HepG2 (cell line): Measurements from ENCODE around the gene SLC13A3. TPM values are rescaled to one million over a fixed set of nuclear protein-coding genes. Genes with fewer than 3 reads are reported as not detected.
A peak's percentile ranks its signal among the peaks of the same experiment; 100 is the strongest.

Source experiments
- ATRX ChIP-seq: sonication (generic); formaldehyde crosslinking; IDR thresholded peaks from 2 replicates; pipeline ENCODE4 v1.4.0; 2020; ENCODE audit warnings: missing genetic modification reagents, borderline replicate concordance
- FOXC1 ChIP-seq: sonication (generic); formaldehyde crosslinking; IDR thresholded peaks from 2 replicates; pipeline ENCODE4 v1.8.0; 2022; ENCODE audit warnings: mild to moderate bottlenecking, missing genetic modification reagents, borderline replicate concordance
- FOXK2 ChIP-seq: fragments of 450-650 bp; IDR thresholded peaks from 2 replicates; pipeline ENCODE4 v1.6.1; 2016
- GTF2F1 ChIP-seq: fragments of 150-350 bp; IDR thresholded peaks from 2 replicates; pipeline ENCODE4 v1.6.1; 2014; ENCODE audit warnings: low read length
- HNRNPH1 ChIP-seq: fragments of 200-400 bp; formaldehyde crosslinking; optimal IDR thresholded peaks from 2 replicates; pipeline ENCODE3; 2017; ENCODE audit warnings: mild to moderate bottlenecking, low read depth, low read length
- IRF9 ChIP-seq: sonication (generic); formaldehyde crosslinking; IDR thresholded peaks from 2 replicates; pipeline ENCODE4 v1.8.0; 2022; ENCODE audit warnings: missing genetic modification reagents, mild to moderate bottlenecking, borderline replicate concordance
- MIER3 ChIP-seq: IDR thresholded peaks from 2 replicates; pipeline ENCODE4 v1.6.1; 2016; ENCODE audit warnings: missing compliant biosample characterization, borderline replicate concordance
- NCOR1 ChIP-seq: fragments of 200-600 bp; sonication (generic); IDR thresholded peaks from 2 replicates; pipeline ENCODE4 v1.7.0; 2017; ENCODE audit warnings: antibody characterized with exemption, low read length, borderline replicate concordance
- PPARG ChIP-seq: conservative IDR thresholded peaks from 2 replicates; pipeline ENCODE4 v1.6.1; 2016; ENCODE audit warnings: missing biosample characterization, missing genetic modification reagents
- REST ChIP-seq, 2 experiments: IDR thresholded peaks; 2 replicates each; pipeline ENCODE4 v1.6.1; 2011 to 2012; ENCODE audit warnings: low read length in 2 of 2, borderline replicate concordance in 1 of 2, low read depth in 1 of 2, mild to moderate bottlenecking in 1 of 2, moderate library complexity in 1 of 2
- SETDB1 ChIP-seq: sonication (generic); formaldehyde crosslinking; IDR thresholded peaks from 2 replicates; pipeline ENCODE4 v1.5.1; 2020; ENCODE audit warnings: missing genetic modification reagents, mild to moderate bottlenecking, borderline replicate concordance
- YEATS4 ChIP-seq: sonication (generic); formaldehyde crosslinking; IDR thresholded peaks from 2 replicates; pipeline ENCODE4 v1.4.0; 2020; ENCODE audit warnings: missing genetic modification reagents, borderline replicate concordance
- ZNF253 ChIP-seq: sonication (generic); formaldehyde crosslinking; IDR thresholded peaks from 2 replicates; pipeline ENCODE4 v1.8.0; 2022; ENCODE audit warnings: mild to moderate bottlenecking, missing genetic modification reagents, borderline replicate concordance
- ZNF574 ChIP-seq: sonication (generic); formaldehyde crosslinking; IDR thresholded peaks from 2 replicates; pipeline ENCODE4 v1.4.0; 2020; ENCODE audit warnings: missing genetic modification reagents
- ZNF724P ChIP-seq: sonication (generic); formaldehyde crosslinking; IDR thresholded peaks from 2 replicates; pipeline ENCODE4 v1.8.0; 2022; ENCODE audit warnings: missing genetic modification reagents, borderline replicate concordance
- polyA plus RNA-seq, 8 experiments: library from polyadenylated mRNA; depleted of rRNA in 3 of 8; stranded (reverse) in 7 of 8; unstranded in 1 of 8; fragments of >200 nt; fragmentation: Illumina TruSeq in 4 of 8; extraction: Trizol in 4 of 8; gene quantifications; 2 replicates each; pipeline versions ENCODE4 v1.2.1 to v1.2.3, GENCODE V29; 2011 to 2016; ENCODE audit warnings: low read depth in 4 of 8, missing spikeins in 1 of 8, mixed read lengths in 1 of 8; ENCODE audit not compliant: insufficient read depth in 1 of 8
- total RNA-seq, 5 experiments: library from RNA; depleted of rRNA; stranded (reverse); fragments of >200 nt; fragmentation: Illumina TruSeq; extraction: Trizol; gene quantifications; 2 replicates each; pipeline ENCODE4 v1.2.3, GENCODE V29; 2016; ENCODE audit warnings: low read depth in 1 of 5
- TF ChIP-seq, protein P1 (sequence below): sonication (generic); formaldehyde crosslinking; IDR thresholded peaks from 2 replicates; pipeline ENCODE4 v1.4.0; 2020; ENCODE audit warnings: mild to moderate bottlenecking, missing genetic modification reagents

Gene SLC13A3
- total and polyA plus RNA-seq, 2 of the 13 experiments (the other 11 are each of a cell fraction or from before 2014, with no cell fraction given): 66.5 to 76.0 TPM

GRCh38 chr20:46689082-46689753 lies 38.0 kb upstream of the SLC13A3 start, which contains the start of gene TP53RK (continued):
- TF ChIP-seq REST (IDR thresholded peaks at IDR 0.05; ENCODE audit: borderline replicate concordance in 1 of 2, low read depth in 1 of 2, low read length in 2 of 2) (no peak), HNRNPH1 (no peak), SETDB1 (CRISPR knock-in tag) (no peak; the same call in 1 of the 2 replicates), IRF9 (CRISPR knock-in tag) (peak; percentile 96; the same call in 1 of the 2 replicates), ZNF574 (CRISPR knock-in tag) (peak; percentile 89), PPARG (CRISPR knock-in tag) (no peak; the same call in 1 of the 2 replicates), FOXK2 (no peak), GTF2F1 (no peak), MIER3 (CRISPR knock-in tag) (peak; percentile 71), FOXC1 (CRISPR knock-in tag) (peak; percentile 93), NCOR1 (no peak), ZNF253 (CRISPR knock-in tag) (no peak; the same call in 1 of the 2 replicates), ZNF724P (CRISPR knock-in tag) (0 out of 2 replicates have a peak, but pooled peaks have one; percentile 15), ATRX (CRISPR knock-in tag) (no peak), YEATS4 (CRISPR knock-in tag) (peak; percentile 95)
- TF ChIP-seq, protein P1, sequence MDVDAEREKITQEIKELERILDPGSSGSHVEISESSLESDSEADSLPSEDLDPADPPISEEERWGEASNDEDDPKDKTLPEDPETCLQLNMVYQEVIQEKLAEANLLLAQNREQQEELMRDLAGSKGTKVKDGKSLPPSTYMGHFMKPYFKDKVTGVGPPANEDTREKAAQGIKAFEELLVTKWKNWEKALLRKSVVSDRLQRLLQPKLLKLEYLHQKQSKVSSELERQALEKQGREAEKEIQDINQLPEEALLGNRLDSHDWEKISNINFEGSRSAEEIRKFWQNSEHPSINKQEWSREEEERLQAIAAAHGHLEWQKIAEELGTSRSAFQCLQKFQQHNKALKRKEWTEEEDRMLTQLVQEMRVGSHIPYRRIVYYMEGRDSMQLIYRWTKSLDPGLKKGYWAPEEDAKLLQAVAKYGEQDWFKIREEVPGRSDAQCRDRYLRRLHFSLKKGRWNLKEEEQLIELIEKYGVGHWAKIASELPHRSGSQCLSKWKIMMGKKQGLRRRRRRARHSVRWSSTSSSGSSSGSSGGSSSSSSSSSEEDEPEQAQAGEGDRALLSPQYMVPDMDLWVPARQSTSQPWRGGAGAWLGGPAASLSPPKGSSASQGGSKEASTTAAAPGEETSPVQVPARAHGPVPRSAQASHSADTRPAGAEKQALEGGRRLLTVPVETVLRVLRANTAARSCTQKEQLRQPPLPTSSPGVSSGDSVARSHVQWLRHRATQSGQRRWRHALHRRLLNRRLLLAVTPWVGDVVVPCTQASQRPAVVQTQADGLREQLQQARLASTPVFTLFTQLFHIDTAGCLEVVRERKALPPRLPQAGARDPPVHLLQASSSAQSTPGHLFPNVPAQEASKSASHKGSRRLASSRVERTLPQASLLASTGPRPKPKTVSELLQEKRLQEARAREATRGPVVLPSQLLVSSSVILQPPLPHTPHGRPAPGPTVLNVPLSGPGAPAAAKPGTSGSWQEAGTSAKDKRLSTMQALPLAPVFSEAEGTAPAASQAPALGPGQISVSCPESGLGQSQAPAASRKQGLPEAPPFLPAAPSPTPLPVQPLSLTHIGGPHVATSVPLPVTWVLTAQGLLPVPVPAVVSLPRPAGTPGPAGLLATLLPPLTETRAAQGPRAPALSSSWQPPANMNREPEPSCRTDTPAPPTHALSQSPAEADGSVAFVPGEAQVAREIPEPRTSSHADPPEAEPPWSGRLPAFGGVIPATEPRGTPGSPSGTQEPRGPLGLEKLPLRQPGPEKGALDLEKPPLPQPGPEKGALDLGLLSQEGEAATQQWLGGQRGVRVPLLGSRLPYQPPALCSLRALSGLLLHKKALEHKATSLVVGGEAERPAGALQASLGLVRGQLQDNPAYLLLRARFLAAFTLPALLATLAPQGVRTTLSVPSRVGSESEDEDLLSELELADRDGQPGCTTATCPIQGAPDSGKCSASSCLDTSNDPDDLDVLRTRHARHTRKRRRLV: peak; percentile 69; the same call in 1 of the 2 replicates
